Colonic mucosa (tissue), 4 donors: ENCODE data around the gene PUM1. TPM values are rescaled to one million over a fixed set of nuclear protein-coding genes. Genes with fewer than 3 reads are reported as not detected.
A peak's percentile ranks its signal among the peaks of the same experiment; 100 is the strongest.

Source experiments
- DNase-seq: peaks from one replicate; pipeline ENCODE4 v3.0.0-alpha.2; 2020
- H3K27ac ChIP-seq: fragments of 200-600 bp; one replicate; pipeline ENCODE4 v1.8.0; 2021
- H3K27me3 ChIP-seq: fragments of 200-600 bp; one replicate; pipeline ENCODE4 v1.8.0; 2021
- H3K36me3 ChIP-seq: fragments of 200-600 bp; one replicate; pipeline ENCODE4 v1.8.0; 2021
- H3K4me1 ChIP-seq: fragments of 200-600 bp; one replicate; pipeline ENCODE4 v1.8.0; 2021; ENCODE audit warnings: mild to moderate bottlenecking
- H3K4me3 ChIP-seq: fragments of 200-600 bp; one replicate; pipeline ENCODE4 v1.8.0; 2021
- H3K9ac ChIP-seq, 2 donors: one replicate each; pipeline ENCODE4 v1.7.0; 2013; ENCODE audit warnings: control low read depth in 2 of 2, low read depth in 2 of 2, low read length in 2 of 2
- H3K9me3 ChIP-seq: fragments of 200-600 bp; one replicate; pipeline ENCODE4 v1.8.0; 2021
- intact Hi-C: fragments of 100-400 bp; cut with DNase I; formaldehyde crosslinking; loops from one replicate; pipeline ENCODE4 v1.14.1; 2022
- total RNA-seq, 2 donors: library from RNA; stranded (reverse); fragmentation: NEBNext Ultra II Directional in 1 of 2; extraction: Animal tissue kit (Norgen Biotek cat#: 25700) in 1 of 2; gene quantifications; one replicate each; pipeline ENCODE4 v1.2.1, GENCODE V29; 2021
- TF ChIP-seq, protein P1 (sequence below): fragments of 200-600 bp; IDR thresholded peaks from one replicate; pipeline ENCODE4 v1.8.0; 2022; ENCODE audit warnings: antibody characterized with exemption, mild to moderate bottlenecking
- donor health status: healthy.
- donor health status: DM: no; HTN: no; CAD: no.
- donor health status: DM: no; HTN: no; CAD: no.

Gene PUM1
- total RNA-seq, 2 donors from 2014 or later: 119 to 124 TPM

DNA sequence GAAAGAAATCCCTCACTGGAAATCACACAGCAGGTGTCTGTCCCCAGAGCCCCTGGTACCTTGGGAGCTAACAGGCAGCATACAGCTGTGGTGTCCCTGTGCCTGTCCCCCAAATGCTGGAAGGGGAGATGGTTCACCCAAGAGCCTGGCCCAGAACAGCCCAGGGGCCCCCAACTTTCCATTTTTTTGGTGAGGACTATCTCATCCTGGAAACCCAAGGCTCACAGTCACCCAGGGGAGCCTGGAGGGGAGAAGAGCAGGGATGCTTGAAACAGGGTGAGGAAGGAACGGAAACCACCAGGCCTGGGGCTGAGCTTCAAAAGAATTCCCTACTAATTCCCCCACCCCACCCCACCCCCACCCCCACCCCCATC, 160.6 kb downstream of the PUM1 start:
- Histone ChIP-seq H3K9me3 (no peaks in the 10 kb centered on the region), H3K27me3 (no peaks in the 10 kb centered on the region), H3K36me3 (no peaks in the 10 kb centered on the region), H3K27ac (no peak overlapping the region), H3K4me3 (no peak overlapping the region), H3K9ac (no peak overlapping the region), H3K4me1 (peaks cover 11% of the 10 kb centered on the region)
- intact Hi-C loops: no loop called here
- TF ChIP-seq, protein P1, sequence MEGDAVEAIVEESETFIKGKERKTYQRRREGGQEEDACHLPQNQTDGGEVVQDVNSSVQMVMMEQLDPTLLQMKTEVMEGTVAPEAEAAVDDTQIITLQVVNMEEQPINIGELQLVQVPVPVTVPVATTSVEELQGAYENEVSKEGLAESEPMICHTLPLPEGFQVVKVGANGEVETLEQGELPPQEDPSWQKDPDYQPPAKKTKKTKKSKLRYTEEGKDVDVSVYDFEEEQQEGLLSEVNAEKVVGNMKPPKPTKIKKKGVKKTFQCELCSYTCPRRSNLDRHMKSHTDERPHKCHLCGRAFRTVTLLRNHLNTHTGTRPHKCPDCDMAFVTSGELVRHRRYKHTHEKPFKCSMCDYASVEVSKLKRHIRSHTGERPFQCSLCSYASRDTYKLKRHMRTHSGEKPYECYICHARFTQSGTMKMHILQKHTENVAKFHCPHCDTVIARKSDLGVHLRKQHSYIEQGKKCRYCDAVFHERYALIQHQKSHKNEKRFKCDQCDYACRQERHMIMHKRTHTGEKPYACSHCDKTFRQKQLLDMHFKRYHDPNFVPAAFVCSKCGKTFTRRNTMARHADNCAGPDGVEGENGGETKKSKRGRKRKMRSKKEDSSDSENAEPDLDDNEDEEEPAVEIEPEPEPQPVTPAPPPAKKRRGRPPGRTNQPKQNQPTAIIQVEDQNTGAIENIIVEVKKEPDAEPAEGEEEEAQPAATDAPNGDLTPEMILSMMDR: no peak
- DNase-seq: no peak

GRCh38 chr1:30904191-30904961, 161.1 kb downstream of the PUM1 start:
- H3K36me3 ChIP-seq: no peaks in the 10 kb centered on the region
- H3K4me1 ChIP-seq: peaks cover 6% of the 10 kb centered on the region
- intact Hi-C loops: no loop called here
- no peaks in the 10 kb centered on the region for H3K9me3 ChIP-seq
- H3K27me3 ChIP-seq: no peaks in the 10 kb centered on the region
- H3K27ac ChIP-seq: no peak overlapping the region
- no peak for DNase-seq
- TF ChIP-seq, protein P1: no peak
- no peak overlapping the region for H3K9ac ChIP-seq
- H3K4me3 ChIP-seq: no peak overlapping the region

GRCh38 chr1:30903343-30904034, 162.0 kb downstream of the PUM1 start:
- Histone ChIP-seq H3K27ac (no peak overlapping the region), H3K27me3 (no peaks in the 10 kb centered on the region), H3K9ac (peak overlapping the region in 1 of 2 donors; percentile 12), H3K4me3 (no peak overlapping the region), H3K36me3 (no peaks in the 10 kb centered on the region), H3K9me3 (no peaks in the 10 kb centered on the region), H3K4me1 (no peaks in the 10 kb centered on the region)
- intact Hi-C loops: no loop called here
- TF ChIP-seq, protein P1: no peak
- no peak for DNase-seq

GRCh38 chr1:30902593-30903290, 162.8 kb downstream of the PUM1 start:
- Histone ChIP-seq H3K27ac (no peak overlapping the region), H3K4me1 (no peaks in the 10 kb centered on the region), H3K9ac (peak overlapping the region in 1 of 2 donors; percentile 12), H3K36me3 (no peaks in the 10 kb centered on the region), H3K9me3 (no peaks in the 10 kb centered on the region), H3K27me3 (no peaks in the 10 kb centered on the region), H3K4me3 (no peak overlapping the region)
- TF ChIP-seq, protein P1: no peak
- DNase-seq: no peak
- intact Hi-C loops: no loop called here

DNA sequence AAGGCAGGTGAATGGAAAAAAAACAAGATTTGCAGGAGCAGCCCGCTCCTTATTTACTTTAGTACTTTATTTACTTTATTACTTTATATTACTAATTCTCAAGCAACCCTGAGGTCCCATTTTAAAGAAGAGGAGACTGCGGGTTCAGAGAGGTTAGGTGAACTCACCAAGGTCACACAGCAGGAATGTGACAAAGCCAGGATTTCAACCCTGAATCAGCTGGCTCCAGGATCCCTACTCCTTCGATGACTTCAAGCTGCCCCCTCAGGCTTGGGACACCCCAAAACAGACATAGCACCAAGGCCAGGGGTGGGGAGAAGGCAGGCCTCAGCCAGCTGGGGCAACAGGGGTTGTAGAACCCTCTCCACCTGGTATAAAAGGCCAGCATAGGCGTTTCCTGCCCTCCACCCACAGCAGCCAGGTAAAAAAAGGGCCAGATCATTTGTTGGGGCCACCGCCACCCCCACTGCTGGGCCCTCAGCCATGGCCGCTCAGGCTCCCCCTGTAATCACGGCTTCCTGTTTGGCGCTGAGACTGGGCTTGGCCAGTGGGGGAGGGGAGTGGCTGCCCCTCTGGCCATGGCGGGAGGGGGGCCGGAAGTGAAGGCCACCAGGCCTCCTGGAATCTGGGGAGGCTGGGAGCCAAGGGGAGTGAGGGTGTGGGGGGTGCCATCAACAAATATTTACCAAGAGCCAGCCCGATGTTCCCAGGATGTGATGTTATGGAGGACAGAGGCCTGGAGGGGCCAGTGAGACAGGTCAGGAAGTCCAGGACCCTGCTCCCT, 163.5 kb downstream of the PUM1 start:
- Histone ChIP-seq H3K9ac (peak overlapping the region in 1 of 2 donors; percentile 8), H3K27ac (no peak overlapping the region), H3K4me3 (no peak overlapping the region), H3K27me3 (no peaks in the 10 kb centered on the region), H3K9me3 (no peaks in the 10 kb centered on the region), H3K4me1 (no peaks in the 10 kb centered on the region), H3K36me3 (no peaks in the 10 kb centered on the region)
- intact Hi-C loops: no loop called here
- TF ChIP-seq, protein P1: no peak
- no peak for DNase-seq
